HepG2 (cell line): ENCODE results near the gene PTH1R. TPM values are rescaled to one million over a fixed set of nuclear protein-coding genes. Genes with fewer than 3 reads are reported as not detected.

Source experiments
- ATAC-seq: fragments of 200-7000 bp; cut with Tn5 transposase; 3 replicates; pipeline ENCODE4 v1.9.1; 2020; ENCODE audit warnings: mild to moderate bottlenecking, moderate library complexity
- BruUV-seq: library from RNA; stranded (reverse); fragments of 400-500 nt; replicated peaks from 2 replicates; lab custom pipeline; 2021; lab: Mats Ljungman, UMichigan
- CTCF ChIA-PET: fragments of 300-600 bp; formaldehyde crosslinking; extraction: SDS; loops from one replicate; lab custom pipeline; 2021; ENCODE audit warnings: low total read pairs, inconsistent platforms, low intra/inter-chr PET ratio; lab: Yijun Ruan, JAX
- POLR2A ChIA-PET: fragments of 350-600 bp; sonication (Branson Sonifier 250); formaldehyde crosslinking; loops from one replicate; lab custom pipeline; 2020; ENCODE audit warnings: antibody characterized with exemption, inconsistent platforms; lab: Yijun Ruan, JAX
- DNase-seq: peaks from one replicate; pipeline ENCODE4 v3.0.0-alpha.2; 2015; ENCODE audit warnings: low spot score
- FAIRE-seq: peaks from 3 replicates; lab custom pipeline; 2011; peaks lifted over from hg19 to GRCh38; lab: Jason Lieb, UNC
- H2AFZ ChIP-seq: one replicate; pipeline ENCODE4 v1.6.1; 2011; ENCODE audit warnings: low read length, inconsistent platforms
- H3K27ac ChIP-seq: fragments of 300-600 bp; 3 replicates; pipeline ENCODE4 v1.8.0; 2011; ENCODE audit warnings: mixed run types, mild to moderate bottlenecking, mixed read lengths, low read length, inconsistent platforms; ENCODE audit not compliant: insufficient read depth; ENCODE audit errors: extremely low read length
- H3K27me3 ChIP-seq, 2 experiments: fragments of 200-600 bp in 1 of 2; 2 replicates in 1 of 2; 3 replicates in 1 of 2; pipeline versions ENCODE4 v1.6.0 to v1.8.0; 2011; ENCODE audit warnings: low read length in 2 of 2, mild to moderate bottlenecking in 2 of 2, moderate library complexity in 2 of 2, inconsistent platforms in 1 of 2; ENCODE audit not compliant: insufficient read depth in 2 of 2, control insufficient read depth in 1 of 2
- H3K36me3 ChIP-seq, 2 experiments: fragments of 200-600 bp in 1 of 2; replicated peaks in 1 of 2; 2 replicates in 1 of 2; 3 replicates in 1 of 2; pipeline versions ENCODE4 v1.5.1 to v1.8.0; 2011; ENCODE audit warnings: low read length in 2 of 2, inconsistent platforms in 1 of 2; ENCODE audit not compliant: insufficient read depth in 2 of 2, control insufficient read depth in 1 of 2
- H3K4me1 ChIP-seq: 2 replicates; pipeline ENCODE4 v1.5.1; 2012; ENCODE audit warnings: low read length, inconsistent platforms; ENCODE audit not compliant: insufficient read depth
- H3K4me2 ChIP-seq: 2 replicates; pipeline ENCODE4 v1.6.0; 2011; ENCODE audit warnings: low read depth, low read length, inconsistent platforms
- H3K4me3 ChIP-seq, 3 experiments: fragments of 200-600 bp in 1 of 3; sonication (generic), shearing (Covaris generic) in 1 of 3; replicated peaks in 1 of 3; 2 replicates each; pipeline ENCODE4 v1.5.1; 2011 to 2016; ENCODE audit warnings: low read length in 3 of 3, inconsistent platforms in 2 of 3, low read depth in 2 of 3, mild to moderate bottlenecking in 2 of 3, control low read depth in 1 of 3, mixed read lengths in 1 of 3; ENCODE audit not compliant: insufficient read depth in 1 of 3
- H3K79me2 ChIP-seq: one replicate; pipeline ENCODE4 v1.6.1; 2011; ENCODE audit warnings: low read length, inconsistent platforms; ENCODE audit not compliant: insufficient read depth
- H3K9ac ChIP-seq: 2 replicates; pipeline ENCODE4 v1.6.0; 2011; ENCODE audit warnings: mild to moderate bottlenecking, low read depth, low read length, inconsistent platforms; ENCODE audit not compliant: insufficient read depth
- H3K9me3 ChIP-seq: 2 replicates; pipeline ENCODE4 v1.5.1; 2012; ENCODE audit warnings: mild to moderate bottlenecking, low read length
- H4K20me1 ChIP-seq: 2 replicates; pipeline ENCODE4 v1.6.0; 2011; ENCODE audit warnings: inconsistent platforms, mild to moderate bottlenecking, low read length, moderate library complexity; ENCODE audit not compliant: insufficient read depth
- ELF4 ChIP-seq: sonication (generic); formaldehyde crosslinking; IDR thresholded peaks from 2 replicates; pipeline ENCODE4 v1.5.0; 2020; ENCODE audit warnings: missing genetic modification reagents, mild to moderate bottlenecking, moderate library complexity, borderline replicate concordance
- IKZF4 ChIP-seq: sonication (generic); formaldehyde crosslinking; IDR thresholded peaks from 2 replicates; pipeline ENCODE4 v1.5.1; 2020; ENCODE audit warnings: borderline replicate concordance, mild to moderate bottlenecking, low read depth, missing genetic modification reagents; ENCODE audit errors: not compliant biosample characterization
- RERE ChIP-seq: IDR thresholded peaks from 2 replicates; pipeline ENCODE4 v1.6.1; 2016; ENCODE audit warnings: low read depth, missing genetic modification reagents, missing compliant biosample characterization
- RXRA ChIP-seq: sonication (generic); formaldehyde crosslinking; IDR thresholded peaks from 2 replicates; pipeline ENCODE4 v1.5.1; 2020; ENCODE audit warnings: missing genetic modification reagents
- ZNF205 ChIP-seq: IDR thresholded peaks from 2 replicates; pipeline ENCODE4 v1.6.1; 2018; ENCODE audit warnings: missing biosample characterization, missing genetic modification reagents
- ZNF460 ChIP-seq: sonication (generic); formaldehyde crosslinking; IDR thresholded peaks from 2 replicates; pipeline ENCODE4 v1.5.1; 2020; ENCODE audit warnings: missing genetic modification reagents, mild to moderate bottlenecking, borderline replicate concordance
- ZNF619 ChIP-seq: sonication (generic); formaldehyde crosslinking; IDR thresholded peaks from 2 replicates; pipeline ENCODE4 v1.4.0; 2020; ENCODE audit warnings: mild to moderate bottlenecking, missing genetic modification reagents
- WGBS: methylation state at CpG from one replicate; pipeline ENCODE4 v1.1.6; 2017; ENCODE audit warnings: low lambda C conversion rate; 5-methylcytosine and 5-hydroxymethylcytosine counted together
- in situ Hi-C: cut with HindIII; loops from 2 replicates; pipeline ENCODE4 v1.10.0; 2017; ENCODE audit warnings: low pct_unique_long_range_greater_than_20kb; ENCODE audit not compliant: extremely low pct_ligation_motif_present
- intact Hi-C: fragments of 100-400 bp; cut with micrococcal nuclease; formaldehyde crosslinking; loops from one replicate; pipeline ENCODE4 v1.10.0; 2022; ENCODE audit not compliant: unreplicated experiment
- polyA plus RNA-seq, 8 experiments: library from polyadenylated mRNA; depleted of rRNA in 3 of 8; stranded (reverse) in 7 of 8; unstranded in 1 of 8; fragments of >200 nt; fragmentation: Illumina TruSeq in 4 of 8; extraction: Trizol in 4 of 8; gene quantifications; 2 replicates each; pipeline versions ENCODE4 v1.2.1 to v1.2.3, GENCODE V29; 2011 to 2016; ENCODE audit warnings: low read depth in 4 of 8, missing spikeins in 1 of 8, mixed read lengths in 1 of 8; ENCODE audit not compliant: insufficient read depth in 1 of 8
- total RNA-seq, 5 experiments: library from RNA; depleted of rRNA; stranded (reverse); fragments of >200 nt; fragmentation: Illumina TruSeq; extraction: Trizol; gene quantifications; 2 replicates each; pipeline ENCODE4 v1.2.3, GENCODE V29; 2016; ENCODE audit warnings: low read depth in 1 of 5
- TF ChIP-seq, protein P1 (sequence below): sonication (generic); formaldehyde crosslinking; IDR thresholded peaks from 2 replicates; pipeline ENCODE4 v1.4.0; 2020; ENCODE audit warnings: mild to moderate bottlenecking, missing genetic modification reagents
- TF ChIP-seq, protein P2 (sequence below), 2 experiments: fragments of 450-650 bp in 1 of 2; sonication (generic) in 1 of 2; formaldehyde crosslinking; IDR thresholded peaks; 2 replicates each; pipeline versions ENCODE4 v1.5.0 to v1.8.0; 2020 to 2022; ENCODE audit warnings: mild to moderate bottlenecking in 1 of 2, missing genetic modification reagents in 1 of 2
- TF ChIP-seq, protein P3 (sequence below): sonication (generic); formaldehyde crosslinking; IDR thresholded peaks from 2 replicates; pipeline ENCODE4; 2020; ENCODE audit warnings: missing genetic modification reagents, mild to moderate bottlenecking, borderline replicate concordance

Gene PTH1R
- total and polyA plus RNA-seq, 2 of the 13 experiments (the other 11 are each of a cell fraction or from before 2014, with no cell fraction given): not detected

DNA sequence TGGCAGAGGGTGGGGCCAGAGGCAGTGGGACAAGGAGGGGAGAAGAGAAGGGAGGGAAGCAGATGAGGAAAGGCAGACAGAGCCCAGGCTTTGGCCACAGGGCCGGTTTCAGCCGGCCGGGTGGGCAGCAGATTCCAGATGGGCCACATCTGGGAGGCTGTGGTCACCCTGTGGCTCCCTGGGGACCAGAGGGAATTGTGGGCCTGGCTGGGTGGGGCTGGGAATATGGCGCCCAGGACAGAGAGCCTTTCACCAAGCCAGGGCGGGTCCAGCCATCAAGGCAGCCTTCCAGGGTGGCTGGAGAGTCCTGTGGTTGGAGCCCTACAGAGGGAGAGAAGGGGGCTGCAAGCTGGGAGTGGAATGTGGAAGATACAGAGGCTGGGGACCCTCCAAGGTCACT lies 18.9 kb downstream of the PTH1R start (continued):
- TF ChIP-seq, protein P1, sequence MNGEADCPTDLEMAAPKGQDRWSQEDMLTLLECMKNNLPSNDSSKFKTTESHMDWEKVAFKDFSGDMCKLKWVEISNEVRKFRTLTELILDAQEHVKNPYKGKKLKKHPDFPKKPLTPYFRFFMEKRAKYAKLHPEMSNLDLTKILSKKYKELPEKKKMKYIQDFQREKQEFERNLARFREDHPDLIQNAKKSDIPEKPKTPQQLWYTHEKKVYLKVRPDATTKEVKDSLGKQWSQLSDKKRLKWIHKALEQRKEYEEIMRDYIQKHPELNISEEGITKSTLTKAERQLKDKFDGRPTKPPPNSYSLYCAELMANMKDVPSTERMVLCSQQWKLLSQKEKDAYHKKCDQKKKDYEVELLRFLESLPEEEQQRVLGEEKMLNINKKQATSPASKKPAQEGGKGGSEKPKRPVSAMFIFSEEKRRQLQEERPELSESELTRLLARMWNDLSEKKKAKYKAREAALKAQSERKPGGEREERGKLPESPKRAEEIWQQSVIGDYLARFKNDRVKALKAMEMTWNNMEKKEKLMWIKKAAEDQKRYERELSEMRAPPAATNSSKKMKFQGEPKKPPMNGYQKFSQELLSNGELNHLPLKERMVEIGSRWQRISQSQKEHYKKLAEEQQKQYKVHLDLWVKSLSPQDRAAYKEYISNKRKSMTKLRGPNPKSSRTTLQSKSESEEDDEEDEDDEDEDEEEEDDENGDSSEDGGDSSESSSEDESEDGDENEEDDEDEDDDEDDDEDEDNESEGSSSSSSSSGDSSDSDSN: no peak

DNA sequence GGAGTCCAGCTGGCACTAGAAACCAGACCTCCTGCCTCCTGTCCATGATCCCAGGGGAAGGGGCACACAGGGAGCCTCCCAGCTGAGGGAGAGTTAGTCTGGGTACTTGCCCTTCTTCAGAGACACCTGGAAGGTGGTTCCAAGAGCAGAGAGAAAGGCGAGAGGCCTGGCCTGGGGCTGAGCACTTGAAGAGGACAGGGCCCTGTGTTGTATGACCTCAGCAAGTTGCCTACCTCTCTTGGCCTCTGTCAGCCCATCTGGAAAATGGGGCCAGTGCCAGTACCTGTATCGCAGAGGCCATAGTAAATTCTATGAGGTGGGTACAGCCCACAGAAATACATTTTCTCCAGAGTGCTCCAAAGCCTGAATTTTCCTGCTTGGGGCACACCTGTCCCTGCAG lies 19.5 kb downstream of the PTH1R start:
- H2AFZ ChIP-seq: no peak overlapping the region
- WGBS: 54% methylated on average over 2 of the region's 2 CpGs
- in situ Hi-C loops (no loop called here), intact Hi-C loops (no loop called here)
- POLR2A ChIA-PET: no interaction called here
- ATAC-seq (no peak), DNase-seq (no peak), FAIRE-seq (no peak)
- no peaks in the 10 kb centered on the region for H3K36me3 ChIP-seq
- no peaks in the 10 kb centered on the region for H4K20me1 ChIP-seq
- H3K79me2 ChIP-seq: no peaks in the 10 kb centered on the region
- H3K9ac ChIP-seq: no peak overlapping the region
- BruUV-seq: no TSS peak
- H3K4me1 ChIP-seq: peaks cover 9% of the 10 kb centered on the region
- no peak overlapping the region for H3K4me2 ChIP-seq
- H3K4me3 ChIP-seq: no peak overlapping the region
- no peak overlapping the region for H3K27ac ChIP-seq
- CTCF ChIA-PET: interaction anchor here (3.5 kb wide), 1 partner anchor 192 kb away, joined by 39 read pairs; no protein-coding TSS in a partner anchor
- H3K9me3 ChIP-seq: no peaks in the 10 kb centered on the region
- peaks cover 2 to 24% of the 10 kb centered on the region in 2 experiments; a peak in 4 of 5 replicates for H3K27me3 ChIP-seq
- TF ChIP-seq RERE (CRISPR knock-in tag) (no peak), RXRA (no peak), ELF4 (CRISPR knock-in tag) (no peak), ZNF619 (CRISPR knock-in tag) (no peak), ZNF205 (no peak), ZNF460 (CRISPR knock-in tag) (no peak), IKZF4 (CRISPR knock-in tag) (no peak)
- TF ChIP-seq, protein P2, sequence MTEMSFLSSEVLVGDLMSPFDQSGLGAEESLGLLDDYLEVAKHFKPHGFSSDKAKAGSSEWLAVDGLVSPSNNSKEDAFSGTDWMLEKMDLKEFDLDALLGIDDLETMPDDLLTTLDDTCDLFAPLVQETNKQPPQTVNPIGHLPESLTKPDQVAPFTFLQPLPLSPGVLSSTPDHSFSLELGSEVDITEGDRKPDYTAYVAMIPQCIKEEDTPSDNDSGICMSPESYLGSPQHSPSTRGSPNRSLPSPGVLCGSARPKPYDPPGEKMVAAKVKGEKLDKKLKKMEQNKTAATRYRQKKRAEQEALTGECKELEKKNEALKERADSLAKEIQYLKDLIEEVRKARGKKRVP (CRISPR knock-in tag; IDR thresholded peaks at IDR 0.05): no peak
- TF ChIP-seq, protein P3, sequence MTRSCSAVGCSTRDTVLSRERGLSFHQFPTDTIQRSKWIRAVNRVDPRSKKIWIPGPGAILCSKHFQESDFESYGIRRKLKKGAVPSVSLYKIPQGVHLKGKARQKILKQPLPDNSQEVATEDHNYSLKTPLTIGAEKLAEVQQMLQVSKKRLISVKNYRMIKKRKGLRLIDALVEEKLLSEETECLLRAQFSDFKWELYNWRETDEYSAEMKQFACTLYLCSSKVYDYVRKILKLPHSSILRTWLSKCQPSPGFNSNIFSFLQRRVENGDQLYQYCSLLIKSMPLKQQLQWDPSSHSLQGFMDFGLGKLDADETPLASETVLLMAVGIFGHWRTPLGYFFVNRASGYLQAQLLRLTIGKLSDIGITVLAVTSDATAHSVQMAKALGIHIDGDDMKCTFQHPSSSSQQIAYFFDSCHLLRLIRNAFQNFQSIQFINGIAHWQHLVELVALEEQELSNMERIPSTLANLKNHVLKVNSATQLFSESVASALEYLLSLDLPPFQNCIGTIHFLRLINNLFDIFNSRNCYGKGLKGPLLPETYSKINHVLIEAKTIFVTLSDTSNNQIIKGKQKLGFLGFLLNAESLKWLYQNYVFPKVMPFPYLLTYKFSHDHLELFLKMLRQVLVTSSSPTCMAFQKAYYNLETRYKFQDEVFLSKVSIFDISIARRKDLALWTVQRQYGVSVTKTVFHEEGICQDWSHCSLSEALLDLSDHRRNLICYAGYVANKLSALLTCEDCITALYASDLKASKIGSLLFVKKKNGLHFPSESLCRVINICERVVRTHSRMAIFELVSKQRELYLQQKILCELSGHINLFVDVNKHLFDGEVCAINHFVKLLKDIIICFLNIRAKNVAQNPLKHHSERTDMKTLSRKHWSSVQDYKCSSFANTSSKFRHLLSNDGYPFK (CRISPR knock-in tag): no peak
